GM19238 (cell line): ENCODE measurements around the gene CUEDC2.
"Not testable (repeated sequence)": the region's sequence is repeated elsewhere in the genome, so short reads cannot be mapped to it uniquely, and the experiment has no call there.

Experiments used
- DNase-seq: peaks from one replicate; pipeline ENCODE4 v3.0.0; 2011; ENCODE audit warnings: low spot score; ENCODE audit not compliant: insufficient read length

The CUEDC2 gene

GRCh38 chr10:102454662-102455487 lies 22.5 kb upstream of the CUEDC2 start:
- not testable (repeated sequence) for DNase-seq

GRCh38 chr10:102453502-102453901 lies 21.1 kb upstream of the CUEDC2 start:
- no peak for DNase-seq

- no peak for DNase-seq
Measured at GRCh38 chr10:102452672-102453340, 20.4 kb upstream of the CUEDC2 start.

GRCh38 chr10:102451105-102451969 lies 19.0 kb upstream of the CUEDC2 start, which contains the start of gene C10orf95:
Gene C10orf95 (minus strand): TSS chr10:102451543. CDS start chr10:102451093, 450 bp downstream.
- no peak for DNase-seq

- DNase-seq: peak; percentile 92
Measured at GRCh38 chr10:102450374-102451104, 18.2 kb upstream of the CUEDC2 start.

- DNase-seq: no peak
Measured at GRCh38 chr10:102450124-102450373, 17.7 kb upstream of the CUEDC2 start.

- DNase-seq: no peak
Measured at GRCh38 chr10:102449321-102450123, 17.1 kb upstream of the CUEDC2 start.

GRCh38 chr10:102444851-102445250 lies 12.5 kb upstream of the CUEDC2 start:
- no peak for DNase-seq

GRCh38 chr10:102438374-102438773 lies 6.0 kb upstream of the CUEDC2 start:
- DNase-seq: no peak

- DNase-seq: no peak
Measured at GRCh38 chr10:102437515-102437914, 5.1 kb upstream of the CUEDC2 start.

GRCh38 chr10:102436312-102436711 lies 3.9 kb upstream of the CUEDC2 start:
- DNase-seq: no peak

GRCh38 chr10:102435529-102436233 lies 3.3 kb upstream of the CUEDC2 start:
- DNase-seq: no peak

GRCh38 chr10:102435133-102435497 lies 2.7 kb upstream of the CUEDC2 start:
- DNase-seq: no peak

GRCh38 chr10:102434394-102435132 lies 2.2 kb upstream of the CUEDC2 start:
- DNase-seq: no peak

GRCh38 chr10:102433619-102434046 lies 1.3 kb upstream of the CUEDC2 start:
- DNase-seq: no peak

- DNase-seq: no peak
Measured at GRCh38 chr10:102431452-102432124, 786 bp downstream of the CUEDC2 start.

GRCh38 chr10:102429468-102429867 lies 2.9 kb downstream of the CUEDC2 start:
- DNase-seq: no peak

- DNase-seq: no peak
Measured at GRCh38 chr10:102426803-102427287, 5.5 kb downstream of the CUEDC2 start.
